ENCODE data around the gene GLIPR1. TPM values are rescaled to one million over a fixed set of nuclear protein-coding genes. Genes with fewer than 3 reads are reported as not detected.
"Not testable (repeated sequence)": the region's sequence is repeated elsewhere in the genome, so short reads cannot be mapped to it uniquely, and the experiment has no call there.

GLIPR1 gene
- total RNA-seq, 1 donor from 2014 or later, result 4.3 TPM

DNA sequence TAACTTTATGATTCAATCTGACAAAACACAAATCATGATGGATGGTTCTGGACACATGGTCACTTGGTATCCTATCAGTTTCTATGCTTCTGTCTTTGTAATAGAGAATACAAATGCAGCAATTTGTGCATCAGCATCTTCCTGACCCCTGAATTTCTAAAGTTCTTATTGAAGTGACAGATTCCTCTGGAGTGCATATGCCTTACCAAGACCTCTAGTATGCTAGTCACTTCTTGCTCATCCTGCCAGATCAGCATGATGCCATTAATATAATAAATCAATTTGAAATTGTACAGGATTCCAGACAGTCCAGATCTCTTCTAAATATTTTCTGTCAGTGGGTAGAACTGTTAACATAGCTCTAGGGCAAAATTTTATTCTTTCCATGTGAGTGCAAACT, 40.6 kb upstream of the GLIPR1 start:
- Mint-ChIP-seq H3K27me3 (no peaks in the 10 kb centered on the region), H3K36me3 (no peaks in the 10 kb centered on the region), H3K9me3 (no peaks in the 10 kb centered on the region), H3K4me1 (ENCODE audit: unreplicated experiment) (peaks cover 4% of the 10 kb centered on the region), H3K4me3 (no peak overlapping the region), H3K27ac (no peak overlapping the region)
- no peak for DNase-seq (ENCODE audit: extremely low spot score, unreplicated experiment)
- TF ChIP-seq, protein P1, sequence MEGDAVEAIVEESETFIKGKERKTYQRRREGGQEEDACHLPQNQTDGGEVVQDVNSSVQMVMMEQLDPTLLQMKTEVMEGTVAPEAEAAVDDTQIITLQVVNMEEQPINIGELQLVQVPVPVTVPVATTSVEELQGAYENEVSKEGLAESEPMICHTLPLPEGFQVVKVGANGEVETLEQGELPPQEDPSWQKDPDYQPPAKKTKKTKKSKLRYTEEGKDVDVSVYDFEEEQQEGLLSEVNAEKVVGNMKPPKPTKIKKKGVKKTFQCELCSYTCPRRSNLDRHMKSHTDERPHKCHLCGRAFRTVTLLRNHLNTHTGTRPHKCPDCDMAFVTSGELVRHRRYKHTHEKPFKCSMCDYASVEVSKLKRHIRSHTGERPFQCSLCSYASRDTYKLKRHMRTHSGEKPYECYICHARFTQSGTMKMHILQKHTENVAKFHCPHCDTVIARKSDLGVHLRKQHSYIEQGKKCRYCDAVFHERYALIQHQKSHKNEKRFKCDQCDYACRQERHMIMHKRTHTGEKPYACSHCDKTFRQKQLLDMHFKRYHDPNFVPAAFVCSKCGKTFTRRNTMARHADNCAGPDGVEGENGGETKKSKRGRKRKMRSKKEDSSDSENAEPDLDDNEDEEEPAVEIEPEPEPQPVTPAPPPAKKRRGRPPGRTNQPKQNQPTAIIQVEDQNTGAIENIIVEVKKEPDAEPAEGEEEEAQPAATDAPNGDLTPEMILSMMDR (conservative IDR thresholded peaks at IDR 0.05), result no peak

DNA sequence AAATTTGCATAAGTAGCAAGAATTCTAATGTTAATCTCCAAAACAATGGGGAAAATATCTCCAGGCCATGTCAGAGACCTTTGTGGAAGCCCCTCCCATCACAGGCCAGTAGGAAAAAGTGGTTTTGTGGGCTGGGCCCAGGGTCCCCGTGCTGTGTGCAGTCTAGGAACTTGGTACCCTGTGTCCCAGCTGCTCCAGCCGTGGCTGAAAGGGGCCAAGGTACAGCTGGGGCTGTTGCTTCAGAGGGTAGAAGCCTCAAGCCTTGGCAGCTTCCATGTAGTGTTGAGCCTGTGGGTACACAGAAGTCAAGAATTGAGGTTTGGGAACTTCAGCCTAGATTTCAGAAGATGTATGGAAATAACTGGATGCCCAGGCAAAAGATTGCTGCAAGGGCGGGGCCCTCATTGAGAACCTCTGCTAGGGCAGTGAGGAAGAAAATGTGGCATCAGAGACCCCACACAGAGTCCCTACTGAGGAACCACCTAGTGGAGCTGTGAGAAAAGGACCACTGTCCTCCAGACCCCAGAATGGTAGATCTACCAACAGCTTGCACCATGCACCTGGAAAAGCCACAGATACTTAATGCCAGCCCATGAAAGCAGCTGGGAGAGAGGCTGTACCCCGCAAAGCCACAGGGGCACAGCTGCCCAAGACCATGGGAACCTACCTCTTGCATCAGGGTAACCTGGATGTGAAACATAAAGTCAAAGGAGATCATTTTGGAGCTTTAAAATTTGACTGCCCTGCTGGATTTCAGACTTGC, 38.7 kb upstream of the GLIPR1 start:
- H3K4me1 Mint-ChIP-seq (ENCODE audit: unreplicated experiment); H3K9me3 Mint-ChIP-seq; H3K4me3 Mint-ChIP-seq; H3K36me3 Mint-ChIP-seq; H3K27me3 Mint-ChIP-seq; H3K27ac Mint-ChIP-seq; DNase-seq (ENCODE audit: extremely low spot score, unreplicated experiment): not testable (repeated sequence)

GRCh38 chr12:75442454-75442853, 38.1 kb upstream of the GLIPR1 start:
- not testable (repeated sequence) for H3K36me3 Mint-ChIP-seq; H3K4me3 Mint-ChIP-seq; H3K9me3 Mint-ChIP-seq; H3K4me1 Mint-ChIP-seq (ENCODE audit: unreplicated experiment); H3K27me3 Mint-ChIP-seq; DNase-seq (ENCODE audit: extremely low spot score, unreplicated experiment); H3K27ac Mint-ChIP-seq

DNA sequence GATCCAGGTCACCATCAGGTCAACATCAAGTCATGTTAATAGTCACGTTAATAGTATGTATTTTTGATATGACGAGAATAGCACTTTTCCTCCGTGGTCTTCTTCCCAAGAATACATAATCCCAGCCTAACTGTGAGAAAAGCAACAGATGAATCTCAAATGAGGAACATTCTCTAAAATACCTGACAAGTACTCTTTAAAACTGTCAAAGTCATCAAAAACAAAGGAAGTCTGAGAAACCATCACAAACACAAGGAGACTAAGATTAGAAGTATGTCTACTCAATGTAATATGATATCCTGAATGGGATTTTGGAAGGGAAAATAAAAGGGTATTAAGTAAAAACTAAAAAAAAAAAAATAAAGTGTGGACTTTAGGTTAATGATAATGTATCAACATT, 36.8 kb upstream of the GLIPR1 start:
- H3K27me3 Mint-ChIP-seq, result no peaks in the 10 kb centered on the region
- no peaks in the 10 kb centered on the region for H3K9me3 Mint-ChIP-seq
- peaks cover 4% of the 10 kb centered on the region for H3K4me1 Mint-ChIP-seq (ENCODE audit: unreplicated experiment)
- H3K4me3 Mint-ChIP-seq, result no peak overlapping the region
- no peaks in the 10 kb centered on the region for H3K36me3 Mint-ChIP-seq
- TF ChIP-seq, protein P1 (conservative IDR thresholded peaks at IDR 0.05), result no peak
- DNase-seq (ENCODE audit: extremely low spot score, unreplicated experiment), result no peak
- no peak overlapping the region for H3K27ac Mint-ChIP-seq

GRCh38 chr12:75444429-75445136, 36.0 kb upstream of the GLIPR1 start:
- H3K27me3 Mint-ChIP-seq, result no peaks in the 10 kb centered on the region
- no peak for DNase-seq (ENCODE audit: extremely low spot score, unreplicated experiment)
- no peaks in the 10 kb centered on the region for H3K36me3 Mint-ChIP-seq
- H3K27ac Mint-ChIP-seq, result no peak overlapping the region
- TF ChIP-seq, protein P1 (conservative IDR thresholded peaks at IDR 0.05), result no peak
- H3K4me3 Mint-ChIP-seq, result no peak overlapping the region
- no peaks in the 10 kb centered on the region for H3K9me3 Mint-ChIP-seq
- H3K4me1 Mint-ChIP-seq (ENCODE audit: unreplicated experiment), result peaks cover 4% of the 10 kb centered on the region

DNA sequence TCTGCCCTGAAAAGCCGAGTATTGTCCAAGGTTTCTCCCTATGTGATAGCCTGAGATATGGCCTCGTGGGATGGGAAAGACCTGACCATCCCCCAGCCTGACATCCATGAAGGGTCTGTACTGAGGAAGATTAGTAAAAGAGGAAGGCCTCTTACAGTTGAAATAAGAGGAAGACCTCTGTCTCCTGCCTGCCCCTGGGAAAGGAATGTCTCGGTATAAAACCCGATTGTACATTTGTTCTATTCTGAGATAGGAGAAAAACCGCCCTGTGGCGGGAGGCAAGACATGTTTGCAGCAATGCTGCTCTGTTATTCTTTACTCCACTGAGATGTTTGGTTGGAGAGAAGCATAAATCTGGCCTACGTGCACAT, 35.4 kb upstream of the GLIPR1 start:
- not testable (repeated sequence) for DNase-seq (ENCODE audit: extremely low spot score, unreplicated experiment); H3K9me3 Mint-ChIP-seq; H3K27ac Mint-ChIP-seq; H3K4me1 Mint-ChIP-seq (ENCODE audit: unreplicated experiment); H3K27me3 Mint-ChIP-seq; H3K36me3 Mint-ChIP-seq; H3K4me3 Mint-ChIP-seq

DNA sequence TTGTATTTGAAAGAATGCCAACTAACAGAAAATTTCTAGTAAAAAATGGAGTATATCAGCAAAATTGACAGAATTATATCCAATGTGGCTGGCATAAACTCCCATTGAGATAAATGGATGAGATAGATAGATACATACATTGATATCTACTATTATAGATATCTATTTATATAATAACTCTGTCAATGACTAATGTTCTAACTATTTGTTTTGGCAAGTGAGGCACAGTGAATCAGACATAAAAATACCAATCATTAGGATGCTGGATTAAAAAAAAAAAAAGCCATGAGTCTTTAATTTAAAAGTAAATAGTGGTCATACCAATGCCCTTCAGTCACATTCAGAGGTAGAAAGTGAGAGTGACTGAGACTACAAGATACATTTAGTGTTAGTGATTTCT, 33.7 kb upstream of the GLIPR1 start:
- peaks cover 4% of the 10 kb centered on the region for H3K4me1 Mint-ChIP-seq (ENCODE audit: unreplicated experiment)
- TF ChIP-seq, protein P1 (conservative IDR thresholded peaks at IDR 0.05), result no peak
- no peaks in the 10 kb centered on the region for H3K36me3 Mint-ChIP-seq
- no peaks in the 10 kb centered on the region for H3K27me3 Mint-ChIP-seq
- H3K4me3 Mint-ChIP-seq, result no peak overlapping the region
- DNase-seq (ENCODE audit: extremely low spot score, unreplicated experiment), result no peak
- no peak overlapping the region for H3K27ac Mint-ChIP-seq
- H3K9me3 Mint-ChIP-seq, result no peaks in the 10 kb centered on the region

Data from type B pancreatic cell (in vitro differentiated cells).